ENCODE measurements around the gene NUP210. TPM values are rescaled to one million over a fixed set of nuclear protein-coding genes. Genes with fewer than 3 reads are reported as not detected.
A peak's percentile ranks its signal among the peaks of the same experiment; 100 is the strongest.

The NUP210 gene
- total and polyA plus RNA-seq, 7 donors, result under 0.01 to 26.4 (median 2.1) TPM

- Histone ChIP-seq H3K36me3 (no peaks in the 10 kb centered on the region), H3K27ac (no peak overlapping the region), H3K9me3 (peaks cover 0 to 12% (median 8%) of the 10 kb centered on the region in 4 donors), H3K4me3 (no peak overlapping the region), H3K27me3 (peaks cover 31 to 66% (median 44%) of the 10 kb centered on the region in 3 donors), H3K4me1 (peaks cover 0 to 15% (median 13%) of the 10 kb centered on the region in 4 donors)
- peak; percentile 32 for DNase-seq
- 95 to 100% methylated on average over 1 of the region's 1 CpG for WGBS, 2 donors
- TF ChIP-seq POLR2A (IDR thresholded peaks at IDR 0.05), result no peak
- TF ChIP-seq EP300 (IDR thresholded peaks at IDR 0.05), result no peak
- no peak for TF ChIP-seq CTCF (IDR thresholded peaks at IDR 0.05)
- TF ChIP-seq POLR2AphosphoS5 (IDR thresholded peaks at IDR 0.05), result no peak
- intact Hi-C loops (cut with DNase I), result no loop called here
These were observed 136.3 kb downstream of the NUP210 start for GRCh38 chr3:13283877-13284264.

GRCh38 chr3:13282986-13283876 lies 136.9 kb downstream of the NUP210 start:
- peak overlapping the region in 3 of 4 donors; percentile 43 to 47 (median 47) for H3K4me3 ChIP-seq
- H3K27ac ChIP-seq, result no peak overlapping the region
- peaks cover 0 to 15% (median 13%) of the 10 kb centered on the region in 4 donors for H3K4me1 ChIP-seq
- peaks cover 31 to 67% (median 44%) of the 10 kb centered on the region in 3 donors for H3K27me3 ChIP-seq
- H3K9me3 ChIP-seq, result peaks cover 0 to 12% (median 8%) of the 10 kb centered on the region in 4 donors
- no peak for TF ChIP-seq POLR2A (IDR thresholded peaks at IDR 0.05)
- TF ChIP-seq EP300 (IDR thresholded peaks at IDR 0.05), result no peak
- no peak for TF ChIP-seq POLR2AphosphoS5 (IDR thresholded peaks at IDR 0.05)
- TF ChIP-seq CTCF (IDR thresholded peaks at IDR 0.05), result no peak
- WGBS, 2 donors, result 3 to 4% methylated on average over 93 of the region's 93 CpGs
- intact Hi-C loops (cut with DNase I), result no loop called here
- no peaks in the 10 kb centered on the region for H3K36me3 ChIP-seq
- peak; percentile 58 for DNase-seq

GRCh38 chr3:13282358-13282985 lies 137.7 kb downstream of the NUP210 start:
- Histone ChIP-seq H3K9me3 (peaks cover 0 to 12% (median 8%) of the 10 kb centered on the region in 4 donors), H3K27ac (peak overlapping the region; percentile 47 to 61 (median 56)), H3K4me3 (peak overlapping the region; percentile 27 to 47 (median 45)), H3K4me1 (peaks cover 0 to 15% (median 13%) of the 10 kb centered on the region in 4 donors), H3K36me3 (no peaks in the 10 kb centered on the region), H3K27me3 (peaks cover 31 to 70% (median 44%) of the 10 kb centered on the region in 3 donors)
- WGBS, 2 donors, result 2 to 4% methylated on average over 87 of the region's 87 CpGs
- intact Hi-C loops (cut with DNase I), result no loop called here
- peak; percentile 56 for DNase-seq
- TF ChIP-seq CTCF (IDR thresholded peaks at IDR 0.05), result no peak
- TF ChIP-seq POLR2AphosphoS5 (IDR thresholded peaks at IDR 0.05), result no peak
- no peak for TF ChIP-seq POLR2A (IDR thresholded peaks at IDR 0.05)
- no peak for TF ChIP-seq EP300 (IDR thresholded peaks at IDR 0.05)

- Histone ChIP-seq H3K4me1 (peaks cover 0 to 15% (median 13%) of the 10 kb centered on the region in 4 donors), H3K36me3 (no peaks in the 10 kb centered on the region), H3K27me3 (peaks cover 31 to 66% (median 44%) of the 10 kb centered on the region in 3 donors), H3K4me3 (peak overlapping the region; percentile 27 to 47 (median 45)), H3K9me3 (peaks cover 0 to 11% (median 6%) of the 10 kb centered on the region in 4 donors), H3K27ac (peak overlapping the region; percentile 47 to 61 (median 56))
- DNase-seq, result peak; percentile 84
- no peak for TF ChIP-seq POLR2A (IDR thresholded peaks at IDR 0.05)
- TF ChIP-seq POLR2AphosphoS5 (IDR thresholded peaks at IDR 0.05), result peak in 1 of 4 donors; percentile 30
- no peak for TF ChIP-seq CTCF (IDR thresholded peaks at IDR 0.05)
- no peak for TF ChIP-seq EP300 (IDR thresholded peaks at IDR 0.05)
- 8 to 10% methylated on average over 47 of the region's 47 CpGs for WGBS, 2 donors
- intact Hi-C loops (cut with DNase I), result no loop called here
These were observed 138.4 kb downstream of the NUP210 start for GRCh38 chr3:13281507-13282357.
